ENCODE data around the gene HK1. TPM values are rescaled to one million over a fixed set of nuclear protein-coding genes. Genes with fewer than 3 reads are reported as not detected.

Gene HK1
- 39.7 and 47.5 TPM in 2 replicates for polyA plus RNA-seq (2011; rRNA removed)
- polyA minus RNA-seq (2011; rRNA and poly(A)+ RNA removed) = 46.0 and 54.7 TPM in 2 replicates

DNA sequence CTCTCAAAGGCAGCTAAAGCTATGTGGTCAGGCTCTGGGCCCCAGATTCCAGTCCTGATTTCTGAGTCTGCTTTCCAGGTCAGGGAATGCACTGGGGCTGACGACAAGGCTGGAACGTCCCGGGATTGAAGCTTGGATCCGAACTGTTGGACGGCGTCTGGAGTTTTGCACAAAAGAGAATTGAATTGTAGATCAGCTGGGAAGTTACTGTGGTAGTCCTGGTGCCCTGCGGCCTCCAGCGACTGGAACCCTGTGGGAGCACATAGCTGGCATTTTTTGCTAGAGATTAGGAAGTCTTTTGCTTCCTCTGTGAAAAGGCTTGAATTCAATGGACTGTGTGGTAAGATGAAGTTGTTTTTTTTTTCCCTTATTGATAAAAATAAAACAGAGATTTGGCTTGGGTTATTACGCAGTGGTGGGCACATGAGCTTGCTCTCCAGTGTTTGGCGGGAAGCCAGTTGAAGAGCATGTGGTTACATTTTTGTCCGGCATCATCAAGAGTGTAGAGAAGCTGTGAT, at the start of gene HK1:
TSS of gene HK1 (plus strand) at position 51 of the 518 bp plus-strand sequence.
- CTCF ChIA-PET = interaction anchor here (0.6 to 1.4 kb wide), 4 partner anchors 10 to 48 kb away, joined by 3 to 7 read pairs (median 4); no protein-coding TSS in a partner anchor
- no peak for TF ChIP-seq CTCF (IDR thresholded peaks at IDR 0.05; ENCODE audit: insufficient read depth, low read depth, low read length)
- POLR2A ChIA-PET = no interaction called here
- peaks cover 3% of the 10 kb centered on the region for H3K27me3 ChIP-seq (ENCODE audit: control insufficient read depth, insufficient read depth, low read length)
- H3K4me3 ChIP-seq (ENCODE audit: low read depth, low read length) = no peak within 1 kb of the TSS
- no peaks in the 10 kb centered on the region for H3K36me3 ChIP-seq (ENCODE audit: control insufficient read depth, insufficient read depth, low read length)
- no peak for DNase-seq (ENCODE audit: low read depth)

- ChIA-PET CTCF (interaction anchor here (0.7 to 2.7 kb wide), 3 partner anchors 154 to 163 kb away, joined by 3 to 9 read pairs (median 3); no protein-coding TSS in a partner anchor), POLR2A (no interaction called here)
- Histone ChIP-seq H3K36me3 (ENCODE audit: control insufficient read depth, insufficient read depth, low read length) (no peaks in the 10 kb centered on the region), H3K4me3 (ENCODE audit: low read depth, low read length) (no peak overlapping the region), H3K27me3 (ENCODE audit: control insufficient read depth, insufficient read depth, low read length) (no peaks in the 10 kb centered on the region)
- no peak for DNase-seq (ENCODE audit: low read depth)
- TF ChIP-seq CTCF (IDR thresholded peaks at IDR 0.05; ENCODE audit: insufficient read depth, low read depth, low read length) = no peak
Measured at GRCh38 chr10:69229616-69229916, 48.7 kb upstream of the HK1 start.

GRCh38 chr10:69230128-69230527, 48.2 kb upstream of the HK1 start:
- Histone ChIP-seq H3K36me3 (ENCODE audit: control insufficient read depth, insufficient read depth, low read length) (no peaks in the 10 kb centered on the region), H3K4me3 (ENCODE audit: low read depth, low read length) (no peak overlapping the region), H3K27me3 (ENCODE audit: control insufficient read depth, insufficient read depth, low read length) (no peaks in the 10 kb centered on the region)
- TF ChIP-seq CTCF (IDR thresholded peaks at IDR 0.05; ENCODE audit: insufficient read depth, low read depth, low read length) = no peak
- POLR2A ChIA-PET = no interaction called here
- no peak for DNase-seq (ENCODE audit: low read depth)
- CTCF ChIA-PET = interaction anchor here (0.7 to 2.7 kb wide), 3 partner anchors 153 to 163 kb away, joined by 3 to 9 read pairs (median 3); no protein-coding TSS in a partner anchor

DNA sequence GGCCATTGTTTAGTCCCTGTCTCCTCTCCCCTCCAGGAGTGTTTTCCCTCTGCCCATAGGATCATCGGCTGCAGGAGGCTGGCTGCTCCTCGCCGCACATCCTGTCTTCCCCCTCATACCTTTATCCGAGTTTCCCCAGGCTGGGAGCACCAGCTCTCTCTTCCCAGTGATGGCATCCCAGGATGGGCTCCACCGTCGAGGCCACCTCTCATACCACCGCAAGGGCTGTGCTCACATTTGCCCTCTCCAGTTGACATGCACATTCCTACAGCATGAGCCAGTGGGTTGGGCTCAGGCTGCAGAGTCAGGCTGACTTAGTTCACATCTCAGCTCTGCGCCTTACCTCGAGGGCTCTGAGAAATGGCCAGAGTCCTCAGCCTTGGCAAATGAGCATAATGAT, 46.0 kb upstream of the HK1 start:
- Histone ChIP-seq H3K4me3 (ENCODE audit: low read depth, low read length) (no peak overlapping the region), H3K36me3 (ENCODE audit: control insufficient read depth, insufficient read depth, low read length) (no peaks in the 10 kb centered on the region), H3K27me3 (ENCODE audit: control insufficient read depth, insufficient read depth, low read length) (no peaks in the 10 kb centered on the region)
- no peak for DNase-seq (ENCODE audit: low read depth)
- TF ChIP-seq CTCF (IDR thresholded peaks at IDR 0.05; ENCODE audit: insufficient read depth, low read depth, low read length) = no peak
- POLR2A ChIA-PET = no interaction called here
- CTCF ChIA-PET = interaction anchor here (0.6 to 4.0 kb wide), 6 partner anchors 19 to 484 kb away, joined by 3 to 17 read pairs (median 6); no protein-coding TSS in a partner anchor

- CTCF ChIA-PET = interaction anchor here (0.6 to 4.0 kb wide), 7 partner anchors 18 to 484 kb away, joined by 3 to 17 read pairs (median 4); no protein-coding TSS in a partner anchor
- no peak for DNase-seq (ENCODE audit: low read depth)
- POLR2A ChIA-PET = no interaction called here
Measured at GRCh38 chr10:69232736-69233480, 45.4 kb upstream of the HK1 start.

More at GRCh38 chr10:69232736-69233480, 45.4 kb upstream of the HK1 start:
- H3K27me3 ChIP-seq (ENCODE audit: control insufficient read depth, insufficient read depth, low read length) = no peaks in the 10 kb centered on the region
- no peak overlapping the region for H3K4me3 ChIP-seq (ENCODE audit: low read depth, low read length)
- H3K36me3 ChIP-seq (ENCODE audit: control insufficient read depth, insufficient read depth, low read length) = no peaks in the 10 kb centered on the region
- TF ChIP-seq CTCF (IDR thresholded peaks at IDR 0.05; ENCODE audit: insufficient read depth, low read depth, low read length) = no peak

Data from BJ (cell line).